Ovary (tissue), 3 donors: ENCODE data around the gene MDM1.

Experiments used
- CTCF ChIP-seq, 3 donors: fragments of 450-650 bp in 2 of 3; fragments of 200-600 bp in 1 of 3; IDR thresholded peaks; one replicate each; pipeline versions ENCODE4 v1.5.1 to v1.8.0; 2016 to 2022; ENCODE audit warnings: antibody characterized with exemption in 3 of 3, mild to moderate bottlenecking in 1 of 3
- EP300 ChIP-seq: sonication (generic); formaldehyde crosslinking; IDR thresholded peaks from one replicate; pipeline ENCODE4 v1.6.1; 2017; ENCODE audit warnings: antibody characterized with exemption
- POLR2A ChIP-seq: fragments of 450-650 bp; IDR thresholded peaks from one replicate; pipeline ENCODE4 v1.6.1; 2017; ENCODE audit warnings: antibody characterized with exemption, mild to moderate bottlenecking, moderate library complexity
- donor health status: DM: no; HTN: no; CAD: no.

- TF ChIP-seq POLR2A (no peak), CTCF (IDR thresholded peaks at IDR 0.05) (no peak), EP300 (no peak)
Observed at GRCh38 chr12:68349921-68350606, 17.9 kb upstream of the MDM1 start.
